ENCODE data around the gene CCT3.

DNA sequence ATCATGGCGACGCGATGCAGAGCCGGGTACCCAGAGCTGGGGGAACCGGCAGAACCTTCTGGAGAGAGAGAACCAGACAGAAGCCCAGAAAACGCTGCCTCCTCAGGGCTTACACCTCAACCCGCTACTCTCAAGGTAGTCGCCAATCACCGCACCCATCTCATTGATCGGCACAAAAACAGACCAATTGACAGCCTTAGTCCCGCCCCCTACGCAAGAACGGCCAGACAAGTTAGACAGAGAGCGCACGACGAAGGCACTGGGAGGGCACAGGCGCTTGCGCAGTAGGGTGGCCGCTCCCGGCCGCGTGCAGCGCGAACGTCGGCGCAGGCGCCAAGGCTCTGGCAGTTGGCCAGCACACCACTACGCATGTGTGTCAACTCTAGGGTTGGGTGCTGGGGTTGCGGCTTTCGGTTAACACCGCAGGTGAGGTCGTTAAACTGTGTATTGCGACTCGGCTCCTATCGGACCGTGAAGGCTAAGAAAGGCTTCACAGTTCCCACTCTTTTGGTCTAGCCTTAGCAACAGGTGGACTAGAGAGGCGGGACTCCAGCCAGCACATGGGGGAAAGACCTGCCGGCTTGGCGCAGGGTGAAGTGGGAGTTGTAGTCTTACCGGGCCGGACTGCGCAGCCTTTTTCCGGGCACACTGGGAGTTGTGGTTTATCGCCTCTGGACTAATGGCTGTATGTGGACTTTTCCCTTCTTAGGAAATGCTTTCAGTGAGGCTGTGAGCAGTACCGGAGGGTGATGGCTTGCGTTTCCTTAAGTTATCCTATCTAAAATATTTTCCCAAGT, at the start of gene CCT3, which contains the start of gene TSACC:
- TF ChIP-seq CTCF (IDR thresholded peaks at IDR 0.05; ENCODE audit: insufficient read depth, low read depth, low read length) (no peak), EZH2 (IDR thresholded peaks at IDR 0.05; ENCODE audit: insufficient read depth, low read length) (no peak)

All from astrocyte (in vitro differentiated cells and primary cell).